Activated CD4-positive, alpha-beta T cell treated with anti-CD3 and anti-CD28 coated beads for 36 hours (primary cell): Measurements from ENCODE around the gene PLCB4. TPM values are rescaled to one million over a fixed set of nuclear protein-coding genes. Genes with fewer than 3 reads are reported as not detected.

Experiments
- ATAC-seq: fragments of 200-7000 bp; cut with Tn5 transposase; one replicate; pipeline ENCODE4 v1.10.0; 2021; ENCODE audit warnings: mild to moderate bottlenecking, moderate library complexity
- CTCF ChIA-PET: fragments of 350-600 bp; sonication (Branson Sonifier 250); formaldehyde crosslinking; loops from one replicate; lab custom pipeline; 2021; ENCODE audit warnings: antibody characterized with exemption; lab: Charles Lee
- POLR2A ChIA-PET: fragments of 350-600 bp; sonication (Branson Sonifier 250); formaldehyde crosslinking; loops from one replicate; lab custom pipeline; 2021; ENCODE audit warnings: antibody characterized with exemption, inconsistent platforms; lab: Charles Lee
- DNase-seq: peaks from one replicate; pipeline ENCODE4 v3.0.0-alpha.2; 2020
- H3K27ac Mint-ChIP-seq: one replicate; pipeline ENCODE4 v1.8.0; 2021; ENCODE audit warnings: mixed read lengths
- H3K27me3 Mint-ChIP-seq: one replicate; pipeline ENCODE4 v1.8.0; 2021; ENCODE audit warnings: mixed read lengths
- H3K36me3 Mint-ChIP-seq: one replicate; pipeline ENCODE4 v1.8.0; 2021; ENCODE audit warnings: low read depth, mixed read lengths
- H3K4me1 Mint-ChIP-seq: one replicate; pipeline ENCODE4 v1.8.0; 2021; ENCODE audit warnings: mixed read lengths
- H3K4me3 Mint-ChIP-seq: one replicate; pipeline ENCODE4 v1.8.0; 2021; ENCODE audit warnings: mild to moderate bottlenecking, moderate library complexity, mixed read lengths
- H3K9me3 Mint-ChIP-seq: one replicate; pipeline ENCODE4 v1.8.0; 2021; ENCODE audit warnings: low read depth, mixed read lengths
- intact Hi-C, 2 experiments: fragments of 100-400 bp; cut with DNase I in 1 of 2; cut with micrococcal nuclease in 1 of 2; formaldehyde crosslinking; loops; one replicate each; pipeline versions ENCODE4 v1.14.2 to v1.15.1; 2022 to 2024; cut with DNase I, micrococcal nuclease
- total RNA-seq, 2 experiments: library from RNA; stranded (reverse); gene quantifications; one replicate each; pipeline ENCODE4 v1.2.3, GENCODE V29; 2021

The PLCB4 gene
- total RNA-seq, 2 experiments from 2014 or later, result 0.02 TPM; not detected in 1

DNA sequence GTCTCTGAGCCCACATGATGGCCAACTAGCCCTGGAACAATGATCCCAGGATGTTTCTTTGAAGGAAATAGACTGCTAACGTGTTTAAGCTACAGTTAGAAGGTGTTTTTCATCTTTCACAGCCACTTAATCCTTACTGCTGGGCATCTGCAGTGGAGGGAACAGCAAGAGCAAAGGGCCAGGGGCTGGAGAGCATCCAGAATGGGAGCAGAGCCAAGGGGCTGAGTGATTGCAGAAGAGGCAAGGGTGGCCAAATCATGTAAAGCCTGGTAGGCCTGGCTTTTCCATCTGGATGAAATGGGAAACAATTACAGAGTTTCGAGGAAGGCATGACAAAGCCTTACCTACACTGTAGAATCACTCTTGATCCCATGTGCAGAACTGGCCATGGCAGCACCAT, 426.8 kb downstream of the PLCB4 start:
- Mint-ChIP-seq H3K4me3 (no peak overlapping the region), H3K9me3 (peaks cover 6% of the 10 kb centered on the region), H3K27ac (no peak overlapping the region), H3K27me3 (no peaks in the 10 kb centered on the region), H3K36me3 (no peaks in the 10 kb centered on the region), H3K4me1 (no peaks in the 10 kb centered on the region)
- no peak for DNase-seq
- ATAC-seq, result no peak
- ChIA-PET CTCF (no interaction called here), POLR2A (no interaction called here)
- intact Hi-C loops, result no loop called here

DNA sequence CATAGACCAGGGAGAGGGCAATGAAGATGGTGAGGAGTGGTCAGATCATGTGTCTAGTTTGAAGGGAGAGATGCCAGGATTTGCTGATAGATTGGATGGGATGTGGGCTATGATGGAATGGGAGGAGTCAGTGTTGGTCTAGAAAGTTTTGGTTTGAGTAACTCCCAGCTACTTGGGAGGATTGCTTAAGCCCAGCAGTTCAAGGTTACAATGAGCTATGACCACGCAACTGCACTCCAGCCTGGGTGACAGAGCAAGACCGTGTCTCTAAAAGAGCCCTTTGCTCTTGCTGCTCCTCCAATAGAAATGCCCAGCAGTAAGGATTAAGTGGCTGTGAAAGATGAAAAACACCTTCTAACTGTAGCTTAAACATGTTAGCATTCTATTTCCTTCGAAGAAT, 427.3 kb downstream of the PLCB4 start:
- DNase-seq, result no peak
- ChIA-PET POLR2A (no interaction called here), CTCF (no interaction called here)
- ATAC-seq, result no peak
- Mint-ChIP-seq H3K27ac (no peak overlapping the region), H3K9me3 (peaks cover 6% of the 10 kb centered on the region), H3K4me1 (no peaks in the 10 kb centered on the region), H3K4me3 (no peak overlapping the region), H3K27me3 (no peaks in the 10 kb centered on the region), H3K36me3 (no peaks in the 10 kb centered on the region)
- intact Hi-C loops, result no loop called here

DNA sequence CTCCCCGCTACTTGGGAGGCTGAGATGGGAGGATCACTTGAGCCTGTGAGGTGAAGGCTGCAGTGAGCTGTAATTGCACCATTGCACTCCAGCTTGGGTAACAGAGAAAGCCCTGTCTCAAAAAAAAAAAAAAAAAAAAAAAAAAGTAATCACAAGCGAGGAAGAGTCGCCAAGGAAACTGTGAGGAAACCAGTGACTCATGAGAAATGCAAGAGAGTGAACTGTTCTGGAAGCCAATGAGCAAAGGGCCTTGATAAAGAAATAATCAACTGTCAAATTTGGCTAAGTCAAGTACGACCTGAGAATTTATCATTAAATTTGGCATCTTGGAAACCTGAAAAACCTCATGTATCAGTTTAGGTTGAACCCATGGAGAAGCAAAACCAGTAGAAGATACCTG, 429.4 kb downstream of the PLCB4 start:
- Mint-ChIP-seq H3K36me3 (no peaks in the 10 kb centered on the region), H3K27ac (no peak overlapping the region), H3K9me3 (peaks cover 6% of the 10 kb centered on the region), H3K27me3 (no peaks in the 10 kb centered on the region), H3K4me3 (no peak overlapping the region), H3K4me1 (no peaks in the 10 kb centered on the region)
- DNase-seq, result no peak
- CTCF ChIA-PET, result interaction anchor here (1.2 kb wide), 1 partner anchor 22 kb away, joined by 3 read pairs; no protein-coding TSS in a partner anchor
- POLR2A ChIA-PET, result no interaction called here
- intact Hi-C loops, result no loop called here
- no peak for ATAC-seq

DNA sequence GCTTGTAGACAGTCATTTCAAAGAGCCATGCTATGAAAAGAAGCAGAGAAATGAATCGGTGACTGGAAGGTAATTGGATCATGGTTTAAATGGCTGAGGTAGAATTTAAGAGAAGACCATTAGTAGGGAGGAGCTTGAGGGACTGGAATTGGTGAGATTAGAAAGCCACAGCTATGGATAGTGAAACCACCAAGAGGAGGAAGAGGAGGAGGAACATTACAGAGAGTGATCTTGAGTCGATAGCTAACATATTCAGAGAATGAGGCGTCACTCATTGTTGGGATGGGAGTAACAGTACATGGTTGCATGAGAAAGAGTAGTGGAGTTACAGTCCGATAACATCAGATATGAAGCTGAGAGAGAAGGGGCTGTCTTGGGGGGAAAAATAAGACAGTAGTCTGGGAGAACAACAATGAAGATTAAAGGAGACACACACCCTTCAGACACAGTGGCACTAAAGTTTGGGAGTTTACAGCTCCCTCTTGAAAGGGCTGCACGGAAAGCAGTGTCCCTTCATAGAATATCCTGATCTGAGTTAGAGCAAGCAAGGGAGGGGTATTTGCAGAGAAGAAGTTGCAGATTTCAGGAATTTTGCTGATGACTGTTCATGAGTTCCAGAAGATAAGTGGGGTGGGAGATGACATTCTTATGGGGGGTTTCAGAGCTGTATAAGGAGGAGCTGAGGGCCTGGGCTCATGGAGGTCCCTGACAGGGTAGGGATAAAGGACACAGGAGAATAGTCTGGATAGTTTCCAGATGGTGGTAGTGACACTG, 430.4 kb downstream of the PLCB4 start:
- CTCF ChIA-PET, result interaction anchor here (0.6 to 1.2 kb wide), 3 partner anchors 22 to 50 kb away, joined by 3 to 4 read pairs (median 3); no protein-coding TSS in a partner anchor
- ATAC-seq, result no peak
- DNase-seq, result no peak
- H3K4me1 Mint-ChIP-seq, result no peaks in the 10 kb centered on the region
- H3K9me3 Mint-ChIP-seq, result peaks cover 3% of the 10 kb centered on the region
- peaks cover 2% of the 10 kb centered on the region for H3K27me3 Mint-ChIP-seq
- intact Hi-C loops, result no loop called here
- H3K4me3 Mint-ChIP-seq, result no peak overlapping the region
- POLR2A ChIA-PET, result no interaction called here
- no peaks in the 10 kb centered on the region for H3K36me3 Mint-ChIP-seq
- no peak overlapping the region for H3K27ac Mint-ChIP-seq

DNA sequence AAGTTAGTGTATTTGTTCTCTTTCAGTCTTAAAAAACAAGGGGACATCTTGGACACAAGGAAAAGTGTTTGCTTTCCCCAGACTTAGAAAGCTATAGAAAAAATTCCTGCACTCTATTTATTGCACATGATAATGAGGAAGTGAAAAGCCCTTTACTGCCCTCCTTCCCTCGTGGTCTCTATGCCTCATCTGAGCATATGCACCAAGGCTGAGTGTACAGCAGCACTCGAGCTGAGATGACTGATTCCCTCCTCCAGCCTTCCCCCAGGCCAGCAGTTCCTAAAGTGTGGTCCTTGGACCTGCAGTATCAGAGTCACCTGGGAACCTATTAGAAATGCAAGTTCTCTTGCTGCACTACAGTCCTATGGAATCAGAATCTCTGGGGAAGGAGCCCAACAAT, 431.2 kb downstream of the PLCB4 start:
- ChIA-PET POLR2A (no interaction called here), CTCF (no interaction called here)
- no peak for ATAC-seq
- intact Hi-C loops, result no loop called here
- no peak for DNase-seq
- Mint-ChIP-seq H3K36me3 (no peaks in the 10 kb centered on the region), H3K27me3 (peaks cover 2% of the 10 kb centered on the region), H3K4me1 (no peaks in the 10 kb centered on the region), H3K27ac (no peak overlapping the region), H3K4me3 (no peak overlapping the region), H3K9me3 (peaks cover 2% of the 10 kb centered on the region)

DNA sequence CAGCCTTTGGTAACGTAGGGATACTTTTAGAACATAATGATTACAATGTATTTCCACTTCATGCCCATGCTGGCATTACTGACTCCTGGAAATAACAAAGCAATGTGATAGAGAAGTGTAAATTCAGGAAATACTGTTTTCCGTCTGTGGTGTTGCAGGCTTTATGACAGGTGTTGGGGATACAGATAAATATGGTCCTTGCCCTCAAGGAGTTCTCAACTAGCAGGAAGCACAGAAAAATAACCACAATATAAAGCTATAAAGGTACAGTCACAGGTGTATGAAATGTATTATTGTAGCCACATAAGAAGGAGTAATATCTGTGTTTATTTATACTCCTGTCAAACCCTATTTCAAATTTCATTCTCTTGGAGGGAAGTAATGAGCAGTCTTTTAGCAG, 432.6 kb downstream of the PLCB4 start:
- DNase-seq (no peak), ATAC-seq (no peak)
- Mint-ChIP-seq H3K36me3 (no peaks in the 10 kb centered on the region), H3K4me1 (no peaks in the 10 kb centered on the region), H3K27me3 (peaks cover 10% of the 10 kb centered on the region), H3K4me3 (no peak overlapping the region), H3K9me3 (no peaks in the 10 kb centered on the region), H3K27ac (no peak overlapping the region)
- ChIA-PET CTCF (interaction anchor here (0.6 kb wide), 1 partner anchor 255 kb away, joined by 3 read pairs; no protein-coding TSS in a partner anchor), POLR2A (no interaction called here)
- intact Hi-C loops, result no loop called here

DNA sequence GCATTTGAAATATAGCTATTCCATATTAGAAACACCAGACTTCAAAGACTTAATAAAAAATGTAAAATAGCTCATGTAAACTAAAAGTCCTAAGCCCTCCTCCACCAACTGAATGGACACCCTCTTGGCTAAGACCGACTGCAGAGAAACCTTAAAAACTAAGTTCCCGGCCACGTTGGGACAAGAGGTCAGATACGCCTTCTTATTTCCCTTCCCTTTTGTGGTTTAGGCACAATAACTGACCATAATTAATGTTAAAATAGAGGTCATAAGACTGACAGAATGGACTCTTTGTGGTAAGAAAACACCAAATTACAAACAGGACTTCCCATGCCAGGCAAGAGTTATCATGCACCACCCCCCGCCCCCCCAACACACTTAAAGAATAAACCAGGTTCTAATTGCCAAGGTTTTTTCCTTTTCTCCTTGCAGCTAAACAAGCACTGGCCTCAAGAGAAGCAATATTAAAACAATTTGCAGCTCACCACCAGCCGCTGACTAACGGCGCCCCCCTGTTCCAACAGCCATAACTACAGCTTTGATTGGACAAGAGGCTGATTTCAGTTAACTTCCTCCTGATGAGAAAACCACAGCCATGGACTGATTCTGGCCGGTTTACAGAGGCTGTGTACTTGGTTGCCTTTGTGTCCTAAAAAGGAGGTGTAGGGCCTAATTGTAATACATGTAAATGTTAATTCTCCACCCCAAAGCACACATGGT, 434.8 kb downstream of the PLCB4 start:
- H3K27ac Mint-ChIP-seq, result no peak overlapping the region
- no peaks in the 10 kb centered on the region for H3K36me3 Mint-ChIP-seq
- H3K4me1 Mint-ChIP-seq, result no peaks in the 10 kb centered on the region
- intact Hi-C loops, result no loop called here
- no peak for ATAC-seq
- H3K4me3 Mint-ChIP-seq, result no peak overlapping the region
- H3K9me3 Mint-ChIP-seq, result no peaks in the 10 kb centered on the region
- ChIA-PET POLR2A (interaction anchor here (0.6 kb wide), 1 partner anchor 96 kb away, joined by 4 read pairs; no protein-coding TSS in a partner anchor), CTCF (no interaction called here)
- no peak for DNase-seq
- H3K27me3 Mint-ChIP-seq, result peaks cover 22% of the 10 kb centered on the region

DNA sequence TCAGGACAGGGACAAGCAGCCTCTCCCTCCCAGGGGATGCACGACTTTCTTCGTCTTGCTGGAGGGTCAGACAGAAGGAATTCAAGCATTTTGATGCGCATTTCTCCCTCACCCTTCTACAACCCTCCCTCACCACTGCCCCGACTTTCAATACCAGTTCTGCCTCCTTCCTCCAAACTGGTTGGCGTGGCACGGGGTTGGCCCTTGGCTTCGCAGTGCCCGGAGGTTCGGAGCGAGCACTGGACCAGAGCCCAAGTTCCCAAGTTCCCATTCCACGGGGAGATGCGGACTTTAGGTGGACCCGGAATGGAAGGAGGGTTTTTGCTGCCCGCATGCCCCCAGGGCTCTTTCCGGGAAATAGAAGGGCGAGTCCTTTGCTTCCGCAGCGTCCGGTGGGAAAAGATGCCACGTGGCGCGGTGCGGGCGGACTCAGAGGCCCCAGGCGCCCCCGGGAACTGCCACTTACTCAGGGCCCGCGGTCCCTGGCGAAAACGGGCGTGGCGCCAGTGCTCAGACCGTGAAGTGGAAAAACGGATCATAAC, 437.5 kb downstream of the PLCB4 start:
- ChIA-PET CTCF (interaction anchor here (0.6 kb wide), 1 partner anchor 848 kb away, joined by 3 read pairs; no protein-coding TSS in a partner anchor), POLR2A (interaction anchor here (1.1 kb wide), 1 partner anchor 67 kb away, joined by 3 read pairs; no protein-coding TSS in a partner anchor)
- intact Hi-C loops, result no loop called here
- ATAC-seq (no peak), DNase-seq (no peak)
- peaks cover 35% of the 10 kb centered on the region for H3K27me3 Mint-ChIP-seq
- H3K36me3 Mint-ChIP-seq, result no peaks in the 10 kb centered on the region
- no peak overlapping the region for H3K27ac Mint-ChIP-seq
- no peaks in the 10 kb centered on the region for H3K4me1 Mint-ChIP-seq
- H3K4me3 Mint-ChIP-seq, result no peak overlapping the region
- no peaks in the 10 kb centered on the region for H3K9me3 Mint-ChIP-seq

DNA sequence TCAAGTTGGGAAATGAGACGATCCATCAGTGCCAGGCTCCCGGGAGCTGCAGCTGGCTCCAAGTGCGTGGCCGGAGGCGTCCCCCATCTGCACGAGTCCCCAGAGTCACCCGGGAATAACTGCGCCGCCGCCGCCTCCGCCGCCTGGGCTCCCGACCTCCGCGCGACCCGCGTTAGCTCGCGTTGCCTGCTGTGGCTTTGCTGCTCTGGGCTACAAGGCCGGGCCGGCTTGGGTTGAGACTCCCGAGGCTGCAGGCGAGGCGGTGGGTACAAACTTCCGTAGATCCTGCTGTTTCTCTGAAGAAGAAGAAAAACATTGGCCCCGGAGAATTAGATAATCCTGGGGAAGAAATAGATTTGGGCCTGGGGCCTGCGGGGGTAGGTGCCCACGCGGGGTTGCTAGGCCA, 438.1 kb downstream of the PLCB4 start:
- ChIA-PET CTCF (interaction anchor here (0.6 kb wide), 1 partner anchor 847 kb away, joined by 3 read pairs; no protein-coding TSS in a partner anchor), POLR2A (interaction anchor here (1.1 kb wide), 1 partner anchor 66 kb away, joined by 3 read pairs; no protein-coding TSS in a partner anchor)
- H3K27ac Mint-ChIP-seq, result no peak overlapping the region
- H3K4me1 Mint-ChIP-seq, result no peaks in the 10 kb centered on the region
- intact Hi-C loops, result no loop called here
- H3K36me3 Mint-ChIP-seq, result no peaks in the 10 kb centered on the region
- H3K27me3 Mint-ChIP-seq, result peaks cover 40% of the 10 kb centered on the region
- ATAC-seq, result no peak
- no peak for DNase-seq
- H3K4me3 Mint-ChIP-seq, result no peak overlapping the region
- no peaks in the 10 kb centered on the region for H3K9me3 Mint-ChIP-seq

DNA sequence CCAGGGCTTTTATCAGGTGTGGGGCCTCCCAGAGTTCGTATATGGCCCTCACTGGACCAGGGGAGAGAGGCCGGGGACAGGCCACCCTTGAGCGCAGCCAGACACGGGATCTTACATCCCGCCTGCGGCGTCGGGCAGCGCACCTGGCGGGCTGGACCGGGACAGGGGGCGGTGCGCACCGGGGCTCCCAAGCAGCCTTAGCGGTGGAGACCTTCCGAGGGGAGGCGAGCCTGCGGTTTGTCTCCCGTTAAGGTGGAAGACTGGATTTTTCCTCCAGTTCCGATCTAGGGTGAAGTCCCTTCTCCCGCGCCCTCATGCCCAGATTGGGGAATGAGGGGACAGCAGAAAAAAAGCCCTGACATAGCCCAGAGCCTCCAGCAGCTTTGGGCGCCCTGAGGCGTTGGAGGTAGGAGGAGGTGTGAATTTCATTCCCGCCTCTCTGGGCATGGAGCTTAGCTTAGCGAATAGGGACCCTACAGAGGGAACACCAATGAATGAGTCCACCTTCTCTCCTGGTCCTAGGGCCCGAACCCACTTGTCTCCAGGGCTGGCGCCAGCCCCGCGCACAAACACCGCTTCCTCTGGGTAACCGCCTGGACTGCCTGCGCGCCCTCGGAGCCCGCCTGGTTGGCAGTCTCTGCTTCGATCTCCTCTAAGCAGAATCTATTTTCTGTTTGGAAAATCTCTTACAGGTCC, 438.8 kb downstream of the PLCB4 start:
- Mint-ChIP-seq H3K27ac (no peak overlapping the region), H3K4me3 (no peak overlapping the region)
- ATAC-seq, result no peak

DNA sequence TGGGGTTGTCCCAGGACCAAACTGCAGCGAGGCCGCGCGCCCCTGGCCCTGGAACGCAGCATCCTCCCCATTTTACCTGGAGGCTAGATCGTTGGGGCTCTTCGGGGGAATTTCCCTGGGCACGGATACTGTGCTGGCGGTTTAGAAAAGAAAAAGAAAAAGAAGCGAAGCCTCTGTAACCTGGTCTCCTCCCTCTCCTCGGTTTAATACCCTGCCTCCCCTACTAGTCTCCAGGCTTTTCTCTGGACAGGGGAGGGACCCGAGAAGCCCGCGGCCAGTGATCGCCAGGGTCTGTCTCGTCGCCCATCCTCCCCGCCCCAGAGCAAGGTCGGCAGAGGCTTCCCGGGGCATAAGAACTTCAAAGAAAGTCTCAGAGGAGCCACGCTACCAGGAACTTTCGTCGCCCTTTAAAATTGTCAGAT, 439.4 kb downstream of the PLCB4 start:
- no peaks in the 10 kb centered on the region for H3K9me3 Mint-ChIP-seq
- CTCF ChIA-PET, result no interaction called here
- no peaks in the 10 kb centered on the region for H3K4me1 Mint-ChIP-seq
- no peak overlapping the region for H3K4me3 Mint-ChIP-seq
- POLR2A ChIA-PET, result no interaction called here
- no peak overlapping the region for H3K27ac Mint-ChIP-seq
- H3K36me3 Mint-ChIP-seq, result no peaks in the 10 kb centered on the region
- H3K27me3 Mint-ChIP-seq, result peaks cover 45% of the 10 kb centered on the region
- ATAC-seq (no peak), DNase-seq (no peak)
- intact Hi-C loops, result no loop called here

More for the DNA sequence above, 438.8 kb downstream of the PLCB4 start:
- Mint-ChIP-seq H3K9me3 (no peaks in the 10 kb centered on the region), H3K36me3 (no peaks in the 10 kb centered on the region), H3K4me1 (no peaks in the 10 kb centered on the region), H3K27me3 (peaks cover 45% of the 10 kb centered on the region)
- DNase-seq, result no peak
- ChIA-PET POLR2A (no interaction called here), CTCF (no interaction called here)
- intact Hi-C loops, result no loop called here
